NT2/D1 (cell line): Measurements from ENCODE around the gene GAL3ST2.

Source experiments
- YY1 ChIP-seq: IDR thresholded peaks from 2 replicates; pipeline ENCODE4 v1.6.1; 2011; ENCODE audit not compliant: insufficient read length, insufficient read depth
- ZNF274 ChIP-seq: IDR thresholded peaks from 2 replicates; pipeline ENCODE4 v1.6.1; 2011; ENCODE audit warnings: mild to moderate bottlenecking, low read depth, low read length

DNA sequence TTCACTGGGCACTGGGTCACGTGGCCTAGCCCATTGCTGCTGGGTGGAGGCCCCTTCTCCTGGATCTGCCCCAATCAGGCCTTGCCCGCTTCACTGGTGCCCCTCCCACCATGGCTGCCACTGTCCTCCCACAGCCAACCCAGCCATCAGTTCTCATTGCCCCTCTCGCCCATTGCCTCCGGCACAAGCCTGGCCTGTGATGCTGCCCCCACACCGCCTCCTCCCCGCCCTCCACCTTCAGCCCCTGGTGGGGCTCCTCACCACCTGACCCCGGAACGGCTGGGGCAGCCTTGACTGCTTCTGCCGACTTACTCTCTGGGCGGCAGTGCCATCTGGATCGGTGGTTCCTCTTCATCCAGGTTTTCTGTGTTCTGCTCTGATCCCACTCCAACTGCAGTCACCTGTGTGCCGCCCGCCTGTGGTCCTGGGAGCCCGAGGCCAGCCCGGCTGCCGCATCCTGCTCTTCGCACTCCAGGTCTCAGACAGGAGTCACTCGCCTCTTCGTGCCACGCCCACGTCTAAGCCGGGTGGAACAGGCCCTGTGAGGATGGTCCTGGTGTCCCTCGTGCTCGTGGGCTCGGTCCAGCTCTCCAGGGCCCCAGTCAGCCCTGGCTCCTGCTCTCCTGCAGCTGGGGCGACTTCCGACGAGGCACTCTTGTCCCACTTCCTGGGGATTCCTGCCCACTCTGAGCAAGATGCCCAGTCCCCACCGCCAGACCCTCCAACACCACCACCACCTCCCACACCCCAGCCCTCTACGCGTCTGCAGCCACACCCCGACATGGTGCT, 28.0 kb upstream of the GAL3ST2 start:
- no peak for TF ChIP-seq YY1
- no peak for TF ChIP-seq ZNF274
